Brain microvascular endothelial cell (primary cell): ENCODE data around the gene PHF23.

ENCODE experiments used
- DNase-seq: peaks from one replicate; pipeline ENCODE4 v3.0.0-alpha.2; 2020
- H3K27ac ChIP-seq: fragments of 250-450 bp; sonication (Bioruptor Pico); 2 replicates; pipeline ENCODE4 v1.5.1; 2020; ENCODE audit warnings: mild to moderate bottlenecking, moderate library complexity
- H3K27me3 ChIP-seq: fragments of 250-450 bp; sonication (Bioruptor Pico); replicated peaks from 2 replicates; pipeline ENCODE4 v1.5.1; 2020; ENCODE audit warnings: mild to moderate bottlenecking
- H3K36me3 ChIP-seq: fragments of 250-450 bp; sonication (Bioruptor Pico); replicated peaks from 2 replicates; pipeline ENCODE4 v1.5.1; 2020; ENCODE audit warnings: mild to moderate bottlenecking
- H3K4me3 ChIP-seq: 2 replicates; pipeline ENCODE4 v1.5.1; 2011; ENCODE audit warnings: low read depth, mild to moderate bottlenecking, control low read depth, low read length, moderate library complexity
- CTCF ChIP-seq: IDR thresholded peaks from 2 replicates; pipeline ENCODE4 v1.5.1; 2011; ENCODE audit warnings: low read depth, mild to moderate bottlenecking, moderate library complexity, low read length, control low read depth, inconsistent platforms; ENCODE audit errors: missing control alignments
- in situ Hi-C: cut with HindIII; loops from 2 replicates; pipeline ENCODE4 v1.10.0; 2017; ENCODE audit warnings: low sequenced_read_pairs, low pct_ligation_motif_present

Gene PHF23

DNA sequence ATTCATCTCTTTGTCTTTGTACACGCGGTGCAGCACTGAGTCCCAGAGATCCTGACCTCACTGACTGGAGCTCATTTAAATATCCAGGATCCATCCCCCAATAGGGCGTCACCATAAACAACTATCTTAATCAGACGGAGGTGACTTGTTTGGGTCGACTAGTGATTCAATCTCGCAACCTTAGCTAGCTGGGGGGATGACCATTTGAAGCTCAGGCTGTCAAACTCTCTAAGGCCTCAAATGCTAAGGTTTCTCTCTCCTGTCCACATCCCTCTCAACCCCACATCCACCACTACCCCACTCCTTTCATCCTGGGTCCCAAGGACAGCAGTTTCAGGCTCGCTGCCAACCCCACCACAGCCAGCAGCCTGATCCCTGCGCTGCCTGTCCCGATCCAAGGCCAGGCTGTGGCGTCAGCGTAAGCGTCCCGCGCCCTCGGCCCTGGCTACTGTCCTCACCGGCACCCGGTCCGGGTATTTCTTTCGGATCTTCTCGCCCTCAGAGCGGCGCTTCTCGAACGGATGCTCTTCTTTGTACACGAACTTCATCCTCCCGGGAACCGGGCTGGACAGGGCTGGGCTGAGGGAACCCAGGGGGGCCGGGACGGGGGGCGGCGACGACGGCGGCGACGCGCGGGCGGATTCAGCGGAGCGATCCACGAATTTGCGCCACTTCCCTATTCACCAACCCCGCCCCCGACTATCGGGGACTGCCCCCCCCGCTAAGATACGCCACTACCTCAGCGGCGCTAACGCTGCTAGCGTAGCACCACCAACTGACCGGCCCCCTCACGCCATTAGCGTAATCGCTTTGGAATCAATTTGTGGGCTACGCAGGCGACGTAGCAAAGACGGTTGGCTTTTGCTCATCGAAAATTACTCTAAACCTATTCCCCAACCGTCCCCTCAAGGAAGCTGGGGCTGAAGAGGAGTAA lies 2.8 kb upstream of the PHF23 start, which contains the start of gene GABARAP:
GABARAP (minus strand) TSS at position 667 of the 934 bp plus-strand sequence; CDS start at position 548, 119 bp downstream.
- Histone ChIP-seq H3K27me3 (no peaks in the 10 kb centered on the region), H3K36me3 (peaks cover 47% of the 10 kb centered on the region), H3K4me3 (peak within 1 kb of the TSS; percentile 96), H3K27ac (peak within 1 kb of the TSS; percentile 94)
- no peak for TF ChIP-seq CTCF
- in situ Hi-C loops = no loop called here
- DNase-seq = peak; percentile 88

DNA sequence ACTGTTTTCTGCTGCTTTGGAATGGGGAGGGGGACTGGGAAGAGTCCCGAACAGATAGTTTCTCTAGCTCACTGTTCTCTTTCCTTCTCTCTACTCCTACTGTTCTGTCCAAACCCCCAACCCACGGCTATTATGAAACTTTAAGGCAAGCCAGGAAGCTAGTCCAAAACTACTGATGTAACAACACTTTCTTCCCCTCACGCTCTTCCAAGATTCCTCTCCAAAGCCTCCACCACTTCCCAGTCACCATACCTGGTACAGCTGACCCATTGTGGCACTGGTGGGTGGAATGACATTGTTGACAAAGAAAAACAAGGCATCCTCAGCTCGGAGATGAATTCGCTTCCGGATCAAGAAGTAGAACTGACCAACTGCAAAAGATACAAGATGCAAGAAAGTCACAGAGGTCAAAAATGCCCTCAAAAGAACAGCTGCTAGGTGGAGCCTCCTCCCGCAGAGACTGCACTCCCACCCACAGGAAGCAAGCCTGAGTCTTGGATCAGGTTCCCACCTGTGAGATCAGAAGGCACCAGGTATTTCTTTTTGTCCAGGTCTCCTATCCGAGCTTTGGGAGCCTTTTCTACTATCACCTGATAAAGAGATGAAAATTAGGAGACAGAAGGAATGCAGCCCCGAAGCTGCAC lies 2.0 kb upstream of the PHF23 start:
- H3K27me3 ChIP-seq = no peaks in the 10 kb centered on the region
- TF ChIP-seq CTCF = no peak
- H3K27ac ChIP-seq = peak overlapping the region; percentile 94
- in situ Hi-C loops = no loop called here
- H3K36me3 ChIP-seq = peaks cover 49% of the 10 kb centered on the region
- DNase-seq = no peak
- H3K4me3 ChIP-seq = peak overlapping the region; percentile 96

DNA sequence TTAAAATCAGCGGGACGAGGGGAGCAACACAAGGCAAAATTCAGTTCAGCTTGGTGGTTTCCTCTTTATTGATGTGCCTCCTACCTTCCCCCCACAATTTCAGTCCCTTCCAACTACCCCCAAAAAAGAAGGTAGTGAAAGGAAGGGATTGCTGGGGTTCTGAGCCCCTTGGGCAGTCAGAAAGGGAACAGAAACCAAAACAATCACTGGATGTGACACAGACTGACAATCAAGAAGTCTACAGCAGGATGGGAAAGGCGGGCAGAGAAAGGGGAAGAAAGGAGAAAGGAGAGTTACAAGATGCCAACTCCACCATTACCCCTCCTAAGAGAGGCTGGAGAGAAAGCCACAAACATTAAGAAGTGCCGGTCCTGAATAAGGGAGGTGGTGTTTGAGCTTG lies 1.1 kb upstream of the PHF23 start:
- Histone ChIP-seq H3K4me3 (peak overlapping the region; percentile 96), H3K27me3 (no peaks in the 10 kb centered on the region), H3K27ac (no peak overlapping the region), H3K36me3 (peaks cover 48% of the 10 kb centered on the region)
- TF ChIP-seq CTCF = no peak
- DNase-seq = no peak
- in situ Hi-C loops = no loop called here

DNA sequence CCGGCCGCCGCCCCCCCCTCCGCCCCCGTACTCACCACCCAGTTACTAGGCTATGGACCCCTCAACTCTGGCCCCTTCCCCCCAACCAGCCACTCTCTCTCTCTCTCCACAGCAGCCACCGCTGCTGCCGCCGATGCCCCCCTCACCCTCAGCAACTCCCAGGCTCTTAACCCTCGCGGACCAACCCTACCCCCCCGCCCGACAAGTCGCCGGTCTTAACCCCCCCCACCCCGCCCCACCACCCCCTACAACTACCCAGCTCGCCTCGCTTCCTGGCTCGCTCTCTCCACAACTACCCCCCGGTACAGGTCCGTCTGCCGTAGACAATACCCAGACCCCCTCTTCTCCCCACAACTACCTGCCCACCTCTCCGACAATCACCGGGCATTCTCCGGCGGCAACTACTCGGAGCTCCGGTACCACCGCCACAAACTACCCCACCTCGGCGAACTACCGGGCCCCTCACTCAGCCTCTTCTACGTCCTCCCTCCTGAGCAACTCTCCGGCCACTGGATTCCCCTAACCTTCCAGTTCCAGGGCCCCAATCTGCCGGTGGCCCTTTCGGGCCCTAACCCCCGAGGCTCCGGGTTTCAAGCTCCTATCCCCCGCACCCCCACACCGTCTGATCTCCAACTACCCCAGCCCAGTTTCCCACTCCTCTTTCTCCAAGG lies 702 bp downstream of the PHF23 start:
- TF ChIP-seq CTCF = no peak
- peak overlapping the region; percentile 94 for H3K4me3 ChIP-seq
- in situ Hi-C loops = no loop called here
- H3K27me3 ChIP-seq = no peaks in the 10 kb centered on the region
- H3K36me3 ChIP-seq = peaks cover 41% of the 10 kb centered on the region
- no peak for DNase-seq
- peak overlapping the region; percentile 51 for H3K27ac ChIP-seq

DNA sequence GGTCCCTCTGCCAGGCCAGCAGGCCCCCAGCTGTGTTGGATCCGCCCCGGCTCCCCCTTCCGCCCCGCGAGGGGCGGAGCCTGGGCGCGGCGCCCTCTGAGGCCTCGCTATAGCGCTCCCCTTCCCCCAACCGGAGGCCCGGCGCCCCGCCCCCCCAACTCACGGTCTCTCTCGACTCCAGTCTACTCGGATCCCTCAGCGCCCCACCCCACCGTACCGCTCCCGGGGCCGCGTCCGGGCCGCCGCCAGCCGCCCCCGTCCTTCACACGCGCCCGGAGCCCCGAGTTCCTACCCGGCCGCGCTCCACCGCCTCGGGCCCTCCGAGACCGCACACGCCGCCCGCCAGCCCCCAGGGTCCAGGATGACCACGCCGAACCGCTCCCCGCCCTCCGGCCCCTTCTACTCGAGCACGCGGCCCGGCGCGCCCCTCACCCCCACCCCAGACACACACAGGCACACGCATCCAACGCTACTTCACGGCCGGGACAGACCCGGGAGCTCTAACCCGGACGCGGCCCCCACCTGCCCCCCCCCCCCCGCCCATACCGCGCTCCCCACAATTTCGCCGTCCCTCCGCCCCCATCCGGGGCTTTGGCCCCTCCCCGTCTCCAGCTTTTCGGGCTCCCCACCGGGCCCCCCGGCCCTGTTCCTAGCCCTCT lies 1.4 kb downstream of the PHF23 start:
- in situ Hi-C loops = no loop called here
- Histone ChIP-seq H3K36me3 (peaks cover 38% of the 10 kb centered on the region), H3K27me3 (no peaks in the 10 kb centered on the region), H3K4me3 (peak overlapping the region; percentile 94), H3K27ac (peak overlapping the region; percentile 78)
- DNase-seq = peak; percentile 50
- TF ChIP-seq CTCF = no peak
